Activated CD4-positive, CD25-positive, alpha-beta regulatory T cell treated with anti-CD3 and anti-CD28 coated beads, Interleukin-2, amount 50 U/mL, for 16 hours (primary cell): ENCODE results near the gene OTX1.
"Not testable (repeated sequence)": the region's sequence is repeated elsewhere in the genome, so short reads cannot be mapped to it uniquely, and the experiment has no call there.

ENCODE experiments used
- DNase-seq: peaks from one replicate; pipeline ENCODE4 v3.0.0-alpha.2; 2020; ENCODE audit warnings: low read depth, low spot score

Gene OTX1

DNA sequence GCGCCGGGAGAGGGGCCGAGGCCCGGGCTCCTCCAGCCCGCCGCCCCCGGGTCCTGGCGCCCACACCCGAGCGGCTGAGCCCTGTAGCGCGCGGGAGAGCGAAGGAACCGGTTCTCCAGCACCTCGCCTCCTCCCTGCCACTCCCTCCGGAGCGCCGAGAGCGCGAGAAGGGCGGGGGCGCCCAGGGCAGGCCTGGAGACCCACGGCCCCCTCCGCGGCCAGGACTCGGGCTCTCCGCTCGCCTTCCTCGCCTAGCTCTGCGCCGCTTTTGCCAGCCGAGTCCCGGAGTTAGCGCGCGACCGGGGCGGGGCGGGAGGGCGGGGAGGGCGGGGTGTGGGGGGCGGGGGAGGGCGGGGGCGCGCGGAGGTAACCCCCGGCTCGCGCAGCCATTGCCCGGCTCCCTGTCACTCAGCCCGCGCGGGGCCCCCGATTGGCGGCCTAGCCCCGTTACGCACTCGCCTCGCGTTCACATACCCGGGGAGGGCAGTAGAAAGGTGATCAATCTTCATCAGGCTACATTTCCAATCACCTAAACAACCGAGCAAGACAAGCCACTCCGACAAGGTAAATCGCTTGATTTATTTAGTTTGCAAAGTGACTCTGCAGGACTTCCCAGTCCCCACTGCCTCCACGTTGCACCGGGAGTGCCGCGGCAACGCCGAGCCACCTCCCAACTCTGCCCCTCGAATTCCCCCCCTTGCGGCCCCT is at the start of gene OTX1:
Gene OTX1 (plus strand): TSS at position 497 of the 708 bp plus-strand sequence. CDS start 2,161 bp downstream, outside the sequence.
- DNase-seq = no peak

DNA sequence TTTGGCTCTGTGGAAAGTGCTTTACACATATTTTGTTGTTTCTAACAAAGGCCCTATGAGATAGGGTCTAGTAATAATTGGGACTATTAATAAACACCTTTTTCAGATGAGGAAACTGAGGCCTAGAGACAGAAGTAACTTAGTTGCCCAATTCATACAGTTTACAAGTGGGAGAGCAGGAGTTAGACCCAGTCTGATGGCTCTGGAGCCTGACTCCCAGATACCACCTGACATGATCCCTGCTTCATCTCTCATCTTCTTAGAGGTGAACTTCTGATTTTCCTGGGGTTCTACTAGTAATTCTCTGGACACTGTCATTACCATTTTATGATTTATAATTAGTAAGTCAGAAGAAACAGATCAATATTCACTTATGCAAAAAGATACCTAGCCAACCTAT is 49.1 kb upstream of the OTX1 start:
- DNase-seq = no peak

DNA sequence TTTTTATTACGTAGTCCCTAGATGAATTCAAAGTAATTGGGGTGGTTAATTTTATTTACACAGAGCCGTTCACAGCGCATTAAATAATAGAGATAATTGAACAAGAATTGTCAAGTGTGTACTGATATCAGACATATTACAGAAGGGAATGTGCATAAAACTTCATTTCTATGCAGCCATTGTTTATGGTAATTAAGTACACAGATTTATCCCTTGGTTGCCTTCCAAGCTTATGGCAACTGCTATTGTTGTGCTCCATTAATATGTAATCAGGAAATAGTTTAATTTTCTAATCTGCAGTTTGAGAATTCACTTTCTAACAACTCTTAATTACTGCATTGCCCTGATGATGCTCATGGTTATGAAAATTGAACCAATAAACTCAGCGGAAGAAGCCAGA is 47.3 kb upstream of the OTX1 start:
- DNase-seq = no peak

DNA sequence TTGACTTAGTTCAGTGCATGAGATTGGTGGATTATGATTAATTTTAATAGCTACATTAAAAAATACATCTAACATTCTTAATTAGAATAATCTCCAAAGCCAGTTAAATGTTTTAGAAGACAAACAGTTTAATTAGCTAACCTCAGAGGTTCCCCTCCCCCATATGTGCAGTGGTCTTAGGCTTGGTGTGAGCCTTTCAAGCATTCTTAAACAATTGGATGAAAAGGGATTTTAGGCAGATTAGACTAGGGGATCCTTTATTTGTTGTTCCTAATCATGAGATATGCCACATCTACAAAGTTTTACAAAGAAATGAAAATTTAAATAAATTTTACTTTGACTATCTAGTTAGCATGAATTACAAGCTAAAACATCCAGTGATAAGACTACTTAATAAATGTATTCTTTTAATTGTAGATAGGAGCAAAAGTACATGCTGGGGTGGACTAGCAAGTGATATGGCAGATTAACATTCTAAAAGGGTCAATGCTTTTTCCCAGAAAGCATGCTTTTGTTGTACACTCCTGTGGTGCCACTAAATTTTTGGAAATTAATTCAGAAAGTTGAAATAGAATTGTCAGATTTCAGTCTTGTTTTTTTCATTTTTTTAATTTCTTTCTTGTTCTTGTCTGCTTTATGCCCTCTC is 42.7 kb upstream of the OTX1 start:
- no peak for DNase-seq

DNA sequence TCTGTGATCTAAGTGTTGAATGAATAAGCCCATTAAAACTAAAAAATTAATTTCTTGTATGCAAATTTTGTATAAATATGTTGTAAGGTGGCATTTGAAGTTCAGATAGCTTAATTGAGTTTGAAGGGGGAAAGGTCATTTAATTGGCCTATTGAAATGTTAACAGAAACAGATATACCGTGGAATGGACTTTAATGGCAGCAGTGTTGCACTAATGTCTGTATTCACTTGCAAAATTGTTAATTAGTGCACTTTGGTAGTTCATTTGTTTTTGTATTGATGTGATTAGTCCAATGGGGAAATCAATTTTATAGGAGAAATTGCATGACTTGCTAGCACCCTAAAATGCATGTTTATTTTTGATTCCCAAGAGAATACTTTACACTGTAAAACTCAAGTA is 41.8 kb upstream of the OTX1 start:
- no peak for DNase-seq

DNA sequence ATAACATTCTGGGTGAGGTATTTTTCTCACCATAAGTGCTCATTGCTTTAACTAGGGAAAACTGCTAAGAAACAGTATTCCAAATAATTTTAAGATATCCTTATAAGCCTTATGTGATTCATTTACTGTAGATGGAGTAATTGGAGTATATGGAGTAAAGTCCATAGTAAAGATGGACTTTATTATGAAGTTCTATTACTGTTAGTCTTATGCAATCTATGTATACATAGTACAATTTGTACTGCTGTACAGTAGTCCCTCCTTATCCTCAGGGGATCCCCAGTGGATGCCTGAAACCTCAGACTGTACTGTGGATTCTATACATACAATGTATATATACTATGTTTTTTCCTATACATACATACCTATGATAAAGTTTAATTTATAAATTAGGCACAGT is 41.1 kb upstream of the OTX1 start:
- no peak for DNase-seq

DNA sequence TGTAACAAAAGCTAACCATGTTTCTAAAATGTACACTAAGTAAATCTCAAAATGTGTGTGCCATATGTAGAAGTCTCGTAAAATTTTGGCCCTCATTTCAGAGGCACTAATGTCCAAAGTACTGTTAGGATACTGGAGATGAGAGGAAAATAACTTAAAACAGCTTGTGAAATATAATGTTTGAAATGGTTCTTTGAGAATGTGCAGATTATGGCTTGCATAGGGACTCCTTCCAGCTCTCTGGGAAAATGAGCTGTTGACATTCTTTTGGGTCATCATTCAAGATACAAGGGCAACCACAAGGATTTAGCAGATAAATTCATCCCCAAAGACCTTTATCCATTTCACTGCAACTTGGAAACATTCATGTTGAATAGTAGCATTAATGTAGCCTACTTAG is 38.1 kb upstream of the OTX1 start:
- no peak for DNase-seq

DNA sequence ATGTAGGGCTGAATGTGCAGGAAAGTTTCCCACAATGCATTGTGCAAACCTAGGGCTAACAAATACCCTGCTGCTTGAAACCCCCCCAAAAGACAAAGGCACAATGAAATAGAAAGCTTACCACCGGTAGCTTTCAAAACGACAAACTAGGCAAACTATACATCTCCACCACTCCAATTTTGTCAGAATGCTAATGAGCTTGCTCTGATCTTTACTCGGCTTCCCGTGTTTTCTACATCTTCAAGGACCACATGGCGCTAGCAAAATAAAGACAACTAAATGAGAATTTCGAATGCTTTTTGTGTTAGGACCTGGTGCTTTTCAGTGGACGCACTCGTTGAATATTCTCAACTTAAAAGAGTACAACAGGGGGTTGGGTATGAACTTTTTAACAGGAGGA is 37.2 kb upstream of the OTX1 start:
- DNase-seq = no peak

DNA sequence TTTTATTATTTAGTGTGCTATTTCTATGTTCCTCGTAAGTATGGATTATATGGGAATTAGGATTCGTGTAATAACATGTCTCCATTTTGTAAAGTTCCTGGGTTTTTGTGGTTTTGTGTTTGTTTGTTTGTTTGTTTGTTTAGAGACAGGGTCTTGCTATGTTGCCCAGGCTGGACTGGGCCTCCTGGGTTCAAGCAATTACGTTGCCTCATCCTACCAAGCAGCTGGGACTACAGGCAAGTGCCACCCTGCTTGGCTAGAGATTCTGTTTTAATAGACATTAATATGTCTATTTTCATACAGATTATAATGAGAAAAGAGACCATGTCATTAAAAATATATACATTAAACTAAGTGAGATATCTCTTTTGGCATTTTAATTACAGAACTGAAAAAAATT is 35.2 kb upstream of the OTX1 start:
- DNase-seq = no peak

DNA sequence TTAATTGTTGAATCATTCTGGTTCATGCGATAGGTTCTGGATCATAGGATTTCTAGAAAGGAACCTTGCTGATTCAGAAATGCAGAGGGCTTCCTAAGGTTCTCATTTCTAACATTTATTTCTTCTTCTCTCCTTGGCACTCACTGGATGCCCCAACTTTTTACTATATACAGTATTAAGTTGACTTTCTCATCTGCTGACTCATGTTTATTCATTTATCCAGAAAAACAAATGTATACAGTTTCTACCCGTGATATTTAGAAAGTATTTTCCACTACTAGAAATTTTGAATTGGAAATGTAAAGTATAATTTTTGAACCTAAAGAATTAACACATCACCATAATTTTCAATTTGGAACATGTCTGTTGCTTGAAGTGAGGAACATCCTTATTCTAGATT is 32.2 kb upstream of the OTX1 start:
- DNase-seq = no peak

DNA sequence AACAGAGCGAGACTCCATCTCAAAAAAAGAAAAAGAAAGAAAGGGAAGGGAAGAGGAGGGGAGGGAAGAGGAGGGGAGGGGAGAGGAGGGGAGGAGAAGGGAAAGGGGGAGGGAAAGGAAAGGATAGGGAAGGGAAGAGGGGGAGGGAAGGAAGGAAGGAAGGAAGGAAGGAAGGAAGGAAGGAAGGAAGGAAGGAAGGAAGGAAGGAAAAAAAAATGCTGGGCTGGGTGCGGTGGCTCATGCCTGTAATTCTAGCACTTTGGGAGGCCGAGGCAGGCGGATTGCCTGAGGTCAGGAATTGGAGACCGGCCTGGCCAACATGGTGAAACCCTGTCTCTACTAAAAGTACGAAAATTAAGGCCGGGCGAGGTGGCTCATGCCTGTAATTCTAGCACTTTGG is 30.9 kb upstream of the OTX1 start:
- DNase-seq = not testable (repeated sequence)

DNA sequence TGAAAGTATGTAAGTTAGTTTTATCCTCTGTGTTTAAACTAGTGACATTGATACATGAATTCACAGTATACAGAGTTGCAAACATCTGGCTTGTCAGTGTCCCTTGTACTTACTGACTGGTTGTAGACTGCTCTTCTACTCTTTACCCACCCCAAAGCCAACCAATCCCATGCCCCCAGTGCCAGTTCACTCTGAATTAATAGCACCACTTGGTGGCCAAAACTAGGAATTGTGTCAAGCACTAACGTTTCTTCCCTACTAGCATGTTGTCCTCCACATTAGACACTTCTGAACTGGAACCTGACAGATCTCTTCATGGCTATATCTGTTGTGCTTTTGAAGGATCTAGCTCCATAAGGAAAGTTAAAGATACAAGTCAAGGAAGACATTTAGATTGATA is 27.2 kb upstream of the OTX1 start:
- DNase-seq = no peak

DNA sequence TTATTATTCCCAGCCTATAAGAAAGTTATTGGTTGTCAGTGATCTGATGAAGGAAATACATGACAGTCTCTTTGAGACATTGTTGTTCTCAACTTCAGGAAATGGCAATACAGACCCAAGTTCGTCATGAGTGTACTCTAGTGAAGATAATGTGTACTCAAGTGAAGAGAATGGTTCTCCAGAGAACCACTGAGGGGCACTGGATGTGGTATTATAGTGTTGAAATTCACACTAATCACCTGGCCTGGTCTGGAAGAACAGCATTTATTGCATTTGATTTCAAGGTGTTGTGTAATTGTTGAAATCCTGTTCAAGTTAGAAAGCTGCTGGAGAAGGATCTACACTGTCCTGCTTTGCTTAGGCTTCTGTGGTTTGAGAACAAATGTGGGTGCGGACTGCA is 23.4 kb upstream of the OTX1 start:
- DNase-seq = no peak

DNA sequence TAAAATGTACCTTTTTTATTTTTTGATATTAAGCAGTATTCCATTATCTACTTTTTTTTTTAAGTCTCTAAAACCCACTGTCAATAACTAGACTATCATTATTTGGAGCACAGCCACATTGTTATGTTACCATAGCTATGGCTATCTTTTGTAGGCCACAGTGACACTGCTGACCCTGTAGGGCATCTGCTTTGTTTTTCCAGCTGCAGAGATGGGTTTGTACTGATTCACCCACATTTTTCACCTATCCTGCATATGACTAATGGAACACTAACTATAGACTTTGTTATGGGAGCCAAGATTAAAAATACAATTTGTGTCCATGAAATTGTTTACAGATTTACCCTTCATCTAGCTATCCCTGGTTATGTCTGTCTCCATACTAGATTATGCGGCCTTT is 21.6 kb upstream of the OTX1 start:
- DNase-seq = no peak

DNA sequence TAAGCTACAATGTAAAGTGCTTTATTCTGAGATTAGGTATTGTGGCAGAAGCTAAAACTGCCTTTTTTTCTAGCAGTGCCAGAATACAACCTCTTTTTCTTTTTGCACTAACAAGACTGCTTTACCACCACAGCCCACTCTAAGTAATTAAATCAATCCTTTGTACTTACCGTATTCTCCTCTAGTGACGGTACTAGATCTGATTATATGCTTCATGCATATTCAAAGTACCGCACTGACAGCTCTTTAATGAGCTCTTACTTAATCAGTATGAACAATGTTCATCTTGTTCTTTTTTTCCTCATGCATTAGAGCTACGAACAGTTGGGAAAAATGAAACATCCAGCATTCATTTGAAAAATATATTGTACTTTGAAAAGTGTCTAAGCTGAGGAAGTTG is 16.1 kb upstream of the OTX1 start:
- DNase-seq = no peak

DNA sequence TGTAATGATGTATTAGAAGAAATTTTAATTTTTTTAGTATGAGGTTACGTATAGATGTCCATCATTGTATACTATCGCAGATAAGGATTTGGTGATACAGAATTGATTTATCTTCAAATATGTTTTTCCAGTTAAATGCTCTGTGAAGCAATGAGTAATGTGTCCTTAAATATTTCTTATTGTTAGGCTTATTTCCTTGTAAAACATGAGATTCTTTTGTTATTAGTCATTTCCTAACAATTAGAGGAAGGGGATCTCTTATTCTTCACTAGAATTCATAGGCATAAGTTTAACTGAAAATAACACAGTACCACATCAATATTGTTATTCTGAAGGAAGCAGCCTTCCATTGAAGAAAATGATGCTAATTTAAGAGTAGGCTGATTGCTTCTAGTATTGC is 15.5 kb upstream of the OTX1 start:
- no peak for DNase-seq

DNA sequence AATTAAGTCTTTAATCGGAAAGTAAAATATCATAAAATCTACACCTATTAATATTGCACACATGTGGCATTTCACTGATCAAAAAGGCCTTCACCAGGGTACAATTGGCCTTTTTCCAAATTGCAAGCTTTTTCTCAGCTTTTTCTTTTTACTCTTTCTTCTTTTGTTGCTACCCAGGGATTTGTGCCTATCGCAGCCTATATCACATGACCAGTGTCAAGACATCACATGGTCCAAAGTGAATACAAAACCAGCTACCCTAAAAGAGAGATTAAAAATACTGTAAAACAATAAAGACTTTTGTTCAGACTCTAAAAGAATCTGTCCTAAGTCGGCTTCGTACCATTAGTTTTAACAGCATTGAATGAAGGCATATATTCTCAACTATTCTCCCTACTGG is 15.0 kb upstream of the OTX1 start:
- no peak for DNase-seq

DNA sequence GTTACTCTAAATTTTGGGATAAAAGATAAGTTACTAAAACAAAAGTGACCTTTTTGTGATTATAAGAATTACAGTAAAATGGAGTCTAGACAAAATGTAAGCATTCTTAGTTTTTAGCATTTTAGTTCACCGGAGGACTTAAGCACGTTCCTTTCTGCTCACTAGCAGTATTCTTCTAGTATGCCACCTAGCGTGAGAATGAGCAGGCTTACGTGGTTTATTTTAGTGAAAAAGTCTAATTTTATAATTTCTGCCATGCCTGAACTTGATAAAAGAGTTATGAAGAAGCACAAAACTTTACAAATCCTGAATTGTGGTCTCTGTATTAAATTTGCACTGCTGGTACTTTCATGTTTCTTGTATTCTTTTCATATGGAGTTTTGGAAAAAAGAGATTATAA is 12.6 kb upstream of the OTX1 start:
- no peak for DNase-seq

DNA sequence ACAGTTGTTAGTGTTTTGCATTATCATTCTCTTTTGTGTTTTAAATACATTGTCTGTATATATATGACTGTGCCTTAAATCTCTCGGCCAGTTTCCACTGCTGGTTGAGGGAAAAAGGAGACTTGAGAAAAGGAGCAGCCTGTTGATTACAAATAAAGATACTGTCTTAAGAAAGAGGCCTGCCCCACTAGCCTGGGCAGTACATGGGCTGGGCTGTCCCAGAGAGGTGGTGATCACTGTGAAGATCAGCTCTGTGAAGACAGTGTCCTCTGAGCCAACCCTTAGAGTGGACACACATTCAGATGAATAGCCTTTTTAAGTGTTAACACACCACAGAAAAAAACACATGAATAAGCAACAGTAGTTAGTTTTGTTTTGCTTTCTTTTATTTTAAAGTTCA is 10.0 kb upstream of the OTX1 start:
- no peak for DNase-seq

DNA sequence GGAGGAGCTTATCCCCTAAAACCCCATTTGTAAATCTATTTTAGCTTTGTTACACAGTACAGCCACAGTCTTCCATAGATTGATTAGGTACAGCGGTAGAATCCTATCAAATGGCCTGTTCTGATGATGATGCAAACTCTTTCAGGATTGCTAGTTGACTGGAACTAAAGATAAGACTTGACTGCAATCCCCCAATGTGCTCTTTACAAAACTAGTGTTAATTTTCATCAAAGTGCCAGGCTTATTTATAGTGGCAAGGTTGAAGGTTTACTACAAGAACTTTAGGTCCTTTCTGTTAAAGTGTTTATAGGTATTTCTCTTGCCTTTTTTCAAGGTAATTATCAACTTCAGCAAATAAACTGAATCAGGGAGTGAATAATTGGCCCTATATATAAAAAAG is 9.0 kb upstream of the OTX1 start:
- DNase-seq = no peak

DNA sequence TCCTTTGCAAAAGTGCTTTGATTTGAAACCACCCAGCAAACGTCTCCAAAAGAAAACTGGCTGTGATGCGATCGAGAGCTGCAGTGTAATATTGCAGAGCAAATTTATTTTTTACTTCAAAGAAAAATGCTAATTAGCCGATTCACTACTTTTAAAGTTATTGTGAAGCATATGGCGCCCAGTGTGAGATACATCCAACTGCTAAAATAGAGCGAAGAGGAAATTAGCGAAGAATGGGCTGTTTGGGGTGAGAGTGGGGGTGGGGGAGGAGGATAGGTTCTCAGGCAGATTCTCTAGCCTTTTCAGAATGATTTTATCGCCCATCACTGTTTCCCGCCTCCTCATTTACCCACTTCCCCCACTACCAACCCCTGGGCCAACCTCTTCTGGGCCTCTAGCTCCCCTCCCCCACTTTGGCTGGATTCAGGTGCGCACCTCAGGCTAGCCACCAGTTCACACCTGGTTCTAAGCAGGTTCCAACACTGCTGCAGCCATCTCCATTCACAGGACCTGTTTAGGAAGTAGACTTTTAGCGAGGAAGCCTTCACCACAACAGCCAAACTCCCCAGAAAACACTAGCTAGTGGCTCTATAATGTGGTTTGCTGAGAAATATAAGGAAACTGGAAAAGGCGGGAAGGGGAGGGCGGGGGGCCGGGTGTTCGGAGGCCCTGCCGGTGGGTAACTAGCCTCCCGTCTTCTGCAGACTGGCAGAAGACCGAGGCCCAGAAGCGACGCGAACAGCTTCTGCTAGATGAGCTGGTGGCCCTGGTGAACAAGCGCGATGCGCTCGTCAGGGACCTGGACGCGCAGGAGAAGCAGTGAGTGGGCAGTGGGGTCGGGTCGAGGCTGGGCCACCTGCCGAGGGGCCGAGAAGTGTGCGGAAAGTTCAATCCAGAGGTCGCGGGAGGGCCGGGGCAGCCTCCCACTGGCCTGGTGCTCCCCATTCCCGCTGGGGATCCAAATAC is 6.0 kb upstream of the OTX1 start:
- no peak for DNase-seq

DNA sequence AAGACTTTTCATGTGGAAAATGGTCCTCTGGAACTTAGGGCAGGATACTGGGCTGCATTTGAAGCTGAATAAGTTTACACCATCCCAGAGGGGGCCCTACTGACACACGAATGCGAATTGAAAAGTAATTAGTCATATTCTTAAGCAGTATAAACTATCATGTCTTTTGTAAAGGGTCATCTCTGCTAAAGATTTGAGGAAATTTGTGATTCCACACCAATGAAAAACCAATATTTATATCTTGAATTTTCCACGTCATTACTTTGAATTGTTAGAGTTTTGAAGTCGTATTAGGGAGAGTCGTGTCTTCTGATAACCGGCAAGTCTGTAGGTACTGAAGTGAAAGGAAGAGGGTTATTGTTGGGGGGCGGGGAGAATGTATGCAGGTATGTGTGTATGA is 4.1 kb upstream of the OTX1 start:
- no peak for DNase-seq

DNA sequence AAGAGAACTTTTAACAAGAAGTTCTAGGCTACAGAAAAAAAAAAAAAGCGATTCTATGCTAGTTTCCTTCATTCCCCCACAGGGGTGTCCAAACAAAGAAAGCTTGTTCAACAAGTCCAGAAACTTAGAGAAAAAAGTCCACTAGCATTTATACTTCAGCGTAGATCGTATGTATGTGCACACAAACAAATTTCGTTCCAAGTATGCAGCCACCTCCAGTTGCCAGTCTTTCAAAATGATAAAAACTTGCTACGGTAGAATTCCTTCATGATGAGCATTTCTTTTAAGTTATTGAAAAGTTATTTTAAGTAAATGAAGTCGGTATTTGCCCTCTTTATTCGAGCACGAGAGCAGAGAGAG is 3.7 kb upstream of the OTX1 start:
- no peak for DNase-seq
